ENCODE results near the gene C1RL.

The C1RL gene

DNA sequence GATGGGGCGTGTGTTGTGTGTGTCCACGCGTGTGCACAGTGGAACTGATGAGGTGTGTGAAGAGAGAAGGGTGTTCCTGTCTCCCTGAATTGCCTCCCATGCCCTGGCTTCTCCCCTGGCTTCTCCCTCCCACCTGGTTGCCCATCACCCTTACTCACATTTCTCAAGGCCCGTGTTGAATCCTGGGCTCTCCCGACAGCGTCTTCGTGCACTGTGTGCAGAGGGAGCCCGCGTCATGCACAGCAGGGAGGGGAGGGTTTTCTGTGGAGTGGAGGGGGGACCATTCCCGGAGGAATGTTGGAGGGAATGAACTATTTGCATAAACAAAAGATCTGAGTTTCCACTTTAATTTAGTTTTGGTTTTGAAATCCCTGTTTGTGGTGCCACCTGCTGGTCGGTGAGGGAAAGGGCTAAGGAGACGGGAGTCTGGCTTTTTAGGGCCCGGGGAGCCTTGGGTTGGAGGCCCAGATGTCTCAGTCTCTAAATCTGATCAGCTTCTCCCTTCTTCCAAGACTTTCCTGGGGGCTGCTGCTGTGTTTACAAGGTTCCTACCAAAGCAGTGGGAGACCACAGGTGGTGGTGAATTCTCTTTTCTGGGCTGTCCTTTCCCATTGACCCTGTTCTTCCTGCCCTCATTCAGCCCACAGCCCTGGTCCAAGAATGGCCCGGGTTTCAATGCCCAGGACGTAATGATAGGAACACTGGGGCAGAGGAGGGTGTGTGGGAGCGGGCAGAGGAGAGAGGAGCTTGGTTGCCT lies 16.6 kb downstream of the C1RL start, which contains the start of gene C1R:
Gene C1R (minus strand): TSS at position 217 of the 757 bp plus-strand sequence. CDS start 57 bp downstream, at position 160.
- DNase-seq (ENCODE audit: low read depth): peak; percentile 51

DNA sequence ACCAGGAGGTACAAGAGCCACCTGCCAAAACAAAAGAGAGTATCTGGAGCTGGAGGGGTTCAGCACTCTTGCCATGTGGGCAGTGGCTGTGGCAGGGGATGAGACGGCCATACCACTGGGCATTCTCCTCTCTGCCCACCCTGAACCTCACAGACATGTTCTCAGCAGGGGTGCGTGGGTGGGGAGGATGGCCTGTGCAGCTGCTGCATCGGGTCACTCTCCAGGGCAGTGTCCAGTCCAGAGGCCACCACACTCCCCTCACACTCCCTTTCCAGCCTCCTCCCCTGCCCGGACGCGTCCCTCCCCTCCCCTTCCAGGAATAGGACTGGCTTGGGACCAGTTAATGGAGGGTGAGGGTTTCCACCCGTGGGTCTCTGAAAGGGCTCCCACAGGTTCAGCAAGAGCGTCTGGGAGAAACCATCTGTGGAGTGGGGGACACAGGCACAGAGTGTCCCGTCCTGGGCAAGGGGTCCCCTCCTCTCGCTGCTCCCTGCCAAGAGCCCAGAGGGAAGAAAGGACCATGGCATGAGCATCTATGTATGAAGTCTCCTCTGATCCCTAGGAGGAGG lies 17.3 kb downstream of the C1RL start:
- DNase-seq (ENCODE audit: low read depth): no peak

DNA sequence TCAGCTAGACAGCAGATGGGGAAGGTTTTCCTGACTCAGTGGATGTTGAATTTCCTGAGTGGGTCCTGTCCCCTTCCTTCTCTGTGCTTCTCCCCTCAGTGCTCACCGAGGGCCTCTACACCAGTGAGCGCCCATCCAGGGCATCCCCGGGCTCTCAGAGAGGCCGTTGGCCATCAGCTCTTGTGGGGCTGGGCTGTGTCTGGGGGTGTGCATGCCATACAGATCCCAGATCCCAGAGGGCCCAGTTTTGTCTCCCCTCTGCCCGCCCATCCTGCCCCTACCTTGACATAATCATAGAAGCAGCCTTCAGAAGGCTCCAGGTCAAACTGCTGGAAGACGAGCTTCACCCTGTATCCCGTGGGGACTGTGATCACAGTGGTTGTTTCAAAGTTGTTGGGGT lies 17.8 kb downstream of the C1RL start:
- no peak for DNase-seq (ENCODE audit: low read depth)

DNA sequence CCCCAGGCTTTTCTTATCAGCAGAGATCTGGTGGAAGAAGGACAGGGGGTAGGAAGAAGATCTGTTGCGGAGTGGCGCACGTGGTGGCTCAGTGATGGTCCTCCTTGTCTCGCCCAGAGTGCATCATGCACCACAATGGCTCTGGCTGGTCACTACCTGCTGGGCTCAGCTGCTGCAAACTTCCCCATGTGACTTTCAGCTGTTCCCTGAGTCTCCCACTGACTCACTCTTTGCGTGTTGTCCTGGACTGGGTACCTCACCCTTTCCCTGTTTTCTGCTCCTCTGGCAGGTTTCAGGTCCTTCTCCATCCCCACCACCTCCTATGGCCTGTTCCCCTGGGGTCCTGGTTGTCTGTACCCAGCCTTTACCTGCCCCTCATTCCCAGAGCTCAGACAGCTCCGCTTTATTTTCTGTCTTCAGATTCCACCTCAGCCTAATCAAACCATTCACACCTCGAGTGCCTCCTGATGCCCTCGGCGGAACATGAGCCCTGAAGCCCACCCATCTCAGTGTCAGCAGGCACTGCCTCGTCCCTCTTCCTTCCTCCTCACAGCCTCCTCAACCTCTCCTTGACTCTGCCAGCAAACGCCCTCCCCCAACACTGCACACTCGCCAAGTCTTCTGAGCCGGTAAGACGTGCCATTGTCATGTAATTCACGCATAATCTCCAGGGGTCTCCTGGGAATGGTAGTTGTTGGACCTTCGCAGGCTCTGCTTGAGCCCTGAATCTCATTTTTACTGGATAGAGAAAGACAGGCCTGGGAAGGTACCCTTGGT lies 18.6 kb downstream of the C1RL start:
- DNase-seq (ENCODE audit: low read depth): no peak

DNA sequence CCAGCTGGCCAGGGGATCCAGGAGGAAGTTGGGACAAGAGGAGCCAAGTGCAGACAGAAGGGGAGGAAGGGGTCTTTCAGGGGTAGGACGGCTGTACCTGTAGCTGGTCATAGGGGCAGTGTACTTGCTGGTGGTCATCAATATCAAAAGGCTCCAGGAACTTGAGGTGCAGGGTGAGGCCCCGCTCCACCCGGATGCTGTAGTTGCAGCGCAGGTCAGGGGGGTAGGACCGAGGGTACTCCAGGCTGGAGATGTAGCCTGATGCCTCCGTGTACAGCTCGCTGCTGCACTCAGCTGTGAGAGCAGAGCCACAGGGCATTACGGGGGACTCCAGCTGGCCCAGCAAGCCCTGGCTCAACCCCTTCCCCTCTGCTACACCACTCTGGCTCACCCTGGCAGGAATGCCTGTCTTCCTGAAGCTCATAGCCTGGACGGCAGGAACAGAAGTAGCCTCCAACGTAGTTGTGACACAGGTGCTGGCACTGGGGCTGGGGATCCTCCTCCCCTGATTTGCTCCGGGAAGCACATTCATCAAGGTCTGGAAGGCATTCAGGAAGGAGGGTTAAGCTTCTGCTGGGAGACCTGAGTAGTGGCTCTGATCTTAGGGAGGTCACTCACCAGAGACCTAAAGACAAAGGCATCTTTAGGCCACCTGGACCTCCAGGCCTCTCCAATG lies 19.7 kb downstream of the C1RL start:
- DNase-seq (ENCODE audit: low read depth): no peak

DNA sequence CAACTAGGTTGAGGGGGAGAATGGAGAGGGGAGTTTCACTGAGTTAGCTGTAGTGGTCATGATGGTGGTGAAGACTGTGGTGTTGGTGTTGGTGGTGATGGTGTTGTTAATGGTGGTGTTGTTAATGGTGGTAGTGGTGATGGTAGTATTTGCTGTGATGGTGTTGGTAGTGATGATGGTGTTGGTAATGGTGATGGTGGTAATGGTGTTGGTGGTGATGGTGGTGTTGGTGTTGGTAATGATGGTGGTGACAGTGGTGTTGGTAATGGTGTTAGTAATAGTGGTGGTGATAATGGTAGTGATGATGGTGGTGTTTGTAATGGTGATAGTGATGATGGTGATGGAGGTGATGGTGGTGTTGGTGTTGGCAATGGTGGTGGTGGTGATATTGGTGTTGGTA lies 25.9 kb downstream of the C1RL start:
- no peak for DNase-seq (ENCODE audit: low read depth)

DNA sequence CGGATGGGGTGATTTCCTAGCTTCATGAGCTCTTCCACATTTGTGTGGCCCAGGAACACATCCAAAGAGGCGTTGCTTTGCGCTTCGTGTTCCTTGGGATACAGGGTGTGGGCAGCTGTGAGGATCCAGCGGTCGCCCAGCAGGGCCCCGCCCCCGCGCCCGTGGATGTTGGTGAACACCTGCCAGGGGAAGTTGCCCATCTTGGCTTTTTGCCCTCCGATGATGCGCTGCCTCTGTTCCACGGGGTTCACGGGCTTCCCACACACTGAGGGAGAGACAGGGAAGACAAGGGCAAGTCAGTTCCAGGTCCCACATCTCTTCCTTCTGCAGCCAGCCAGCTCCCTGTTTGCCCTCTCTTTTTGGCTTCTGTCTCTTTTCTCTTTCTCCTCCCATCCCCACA lies 28.0 kb downstream of the C1RL start:
- no peak for DNase-seq (ENCODE audit: low read depth)

DNA sequence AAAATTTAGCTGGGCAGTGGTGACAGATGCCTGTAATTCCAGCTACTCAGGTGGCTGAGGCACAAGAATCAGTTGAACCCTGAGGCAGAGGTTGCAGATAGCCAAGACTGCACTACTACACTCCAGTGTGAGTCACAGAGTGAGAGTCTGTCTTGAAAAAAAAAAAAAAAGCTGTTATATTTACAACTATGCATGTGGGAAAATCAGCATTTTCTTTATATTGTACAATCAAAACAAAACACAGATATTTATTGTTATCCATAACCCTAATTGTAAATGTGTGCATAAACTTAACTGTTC lies 29.2 kb downstream of the C1RL start:
- no peak for DNase-seq (ENCODE audit: low read depth)

DNA sequence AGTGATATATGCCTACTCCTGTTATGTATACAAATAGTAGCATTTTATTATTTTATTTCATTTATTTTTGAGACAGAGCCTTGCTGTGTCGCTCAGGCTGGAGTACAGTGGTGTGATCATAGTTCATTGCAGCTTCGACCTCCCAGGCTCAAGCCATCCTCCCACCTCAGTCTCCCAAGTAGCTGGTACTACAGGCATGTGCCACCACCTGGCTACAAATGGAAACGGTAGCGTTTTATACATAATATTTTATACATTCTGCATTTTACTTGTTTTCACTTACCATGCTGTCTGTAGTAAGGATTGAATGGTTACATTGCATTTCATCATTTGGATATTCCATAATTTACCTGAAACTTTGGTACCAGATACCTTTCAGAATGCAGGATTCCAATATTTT lies 30.9 kb downstream of the C1RL start:
- DNase-seq (ENCODE audit: low read depth): no peak

DNA sequence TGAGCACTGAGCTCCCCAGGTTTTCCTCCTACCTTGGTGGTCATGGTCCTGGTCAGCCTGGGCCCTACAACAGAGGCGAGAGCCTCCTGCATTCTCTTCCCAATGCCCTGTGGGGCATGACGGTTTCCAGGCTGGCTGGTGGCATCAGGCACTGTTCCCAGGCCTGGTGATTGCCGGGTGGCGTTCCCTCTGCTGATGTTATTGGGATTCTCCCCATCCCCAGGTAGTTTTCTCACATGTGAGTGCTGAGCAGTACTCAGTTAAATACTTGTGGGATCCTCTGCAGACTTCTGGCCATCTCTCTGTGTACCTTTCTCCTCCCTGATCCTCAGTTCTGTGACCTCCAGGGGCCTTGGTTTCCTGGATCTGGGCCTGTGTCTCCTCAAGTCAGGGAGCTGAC lies 32.5 kb downstream of the C1RL start:
- no peak for DNase-seq (ENCODE audit: low read depth)

DNA sequence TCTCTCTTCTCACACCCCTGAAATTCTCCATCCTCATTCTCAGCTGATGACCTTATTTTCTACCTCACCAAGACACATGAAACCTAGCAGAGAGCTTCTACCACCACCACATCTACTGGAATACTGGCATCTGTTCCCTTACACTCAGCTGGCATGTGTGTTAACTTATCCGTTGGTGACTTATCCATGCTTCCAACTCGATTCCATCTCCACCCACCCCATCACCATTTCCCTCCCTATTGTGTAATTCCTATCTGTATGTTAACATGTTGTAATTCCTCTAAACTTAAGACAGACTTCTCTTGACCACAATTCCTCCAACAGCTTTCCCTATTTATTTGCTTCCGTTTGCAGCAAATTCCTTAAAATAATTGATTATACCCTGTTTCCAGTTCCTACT lies 33.1 kb downstream of the C1RL start:
- no peak for DNase-seq (ENCODE audit: low read depth)

DNA sequence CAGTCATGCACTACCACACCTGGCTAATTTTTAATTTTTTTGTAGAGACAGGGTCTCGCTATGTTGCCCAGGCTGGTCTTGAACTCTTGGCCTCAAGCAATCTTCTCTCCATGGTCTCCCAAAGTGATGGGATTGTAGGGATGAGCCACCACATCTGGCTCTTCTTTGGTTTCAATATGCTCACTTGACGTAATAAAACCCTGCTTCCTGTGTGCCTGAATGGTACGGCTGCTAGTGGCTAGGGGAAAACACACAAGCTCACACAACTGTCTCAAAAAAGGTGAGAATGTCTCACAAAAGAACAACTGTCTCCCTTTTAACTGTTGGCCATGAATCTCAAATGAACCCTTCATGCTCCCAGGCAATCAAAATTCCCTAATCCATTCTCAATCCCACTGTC lies 33.5 kb downstream of the C1RL start:
- no peak for DNase-seq (ENCODE audit: low read depth)

DNA sequence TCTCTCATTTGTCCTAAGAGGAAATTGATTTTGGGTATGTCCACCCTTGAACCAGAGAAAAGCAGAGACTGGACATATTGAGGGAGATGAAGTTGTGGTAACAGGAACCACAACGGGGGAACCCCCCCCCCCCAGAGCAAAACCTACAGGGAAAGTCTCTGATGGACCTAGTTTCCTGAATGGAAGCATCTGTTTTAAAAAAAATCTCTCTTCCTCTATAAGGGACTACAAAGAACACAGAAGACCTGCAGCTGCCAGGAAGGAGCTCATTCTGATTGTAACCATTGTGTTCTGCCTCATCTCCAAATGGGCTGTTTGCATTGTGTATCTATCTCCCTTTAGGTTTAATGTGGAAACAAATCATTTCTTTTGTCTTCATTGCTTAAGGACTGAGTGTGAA lies 35.1 kb downstream of the C1RL start:
- DNase-seq (ENCODE audit: low read depth): no peak

DNA sequence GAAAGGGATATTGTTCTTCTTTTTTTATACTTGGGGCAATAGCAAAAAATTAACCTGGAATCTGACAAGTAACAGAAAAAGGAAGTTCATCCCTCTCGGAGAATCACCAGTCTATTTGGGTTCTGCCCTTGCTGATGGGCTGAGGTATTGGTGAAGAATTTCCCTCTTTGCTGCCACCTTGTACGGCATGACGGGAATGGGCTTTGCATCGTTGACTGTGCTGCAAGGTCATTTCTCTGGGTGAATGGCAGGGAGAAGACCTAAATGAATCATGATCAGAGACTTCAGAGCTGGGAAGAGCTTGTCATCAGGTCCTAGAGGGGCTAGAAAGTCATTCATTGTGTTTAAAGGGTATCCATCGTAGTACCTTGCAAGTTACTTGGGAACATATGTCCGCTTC lies 36.5 kb downstream of the C1RL start:
- no peak for DNase-seq (ENCODE audit: low read depth)

DNA sequence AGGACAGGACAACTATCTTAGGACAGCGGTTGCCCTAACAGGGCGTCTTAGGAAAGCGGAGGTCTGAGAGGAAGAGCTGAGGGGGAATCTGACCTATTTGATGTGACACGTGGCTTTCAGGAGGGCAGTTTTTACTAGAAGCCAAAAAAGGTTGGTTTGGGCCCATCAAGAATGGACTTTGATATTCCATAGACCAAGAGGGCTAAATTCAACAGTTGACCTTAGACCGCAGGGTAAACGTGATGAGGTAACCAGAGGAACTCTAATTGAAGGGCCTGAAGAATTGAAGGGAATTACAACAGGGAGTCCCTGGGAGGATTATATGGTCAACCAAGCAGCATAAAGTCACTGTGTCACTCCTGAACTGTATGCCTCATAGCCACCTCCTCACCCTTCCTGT lies 37.0 kb downstream of the C1RL start:
- no peak for DNase-seq (ENCODE audit: low read depth)

DNA sequence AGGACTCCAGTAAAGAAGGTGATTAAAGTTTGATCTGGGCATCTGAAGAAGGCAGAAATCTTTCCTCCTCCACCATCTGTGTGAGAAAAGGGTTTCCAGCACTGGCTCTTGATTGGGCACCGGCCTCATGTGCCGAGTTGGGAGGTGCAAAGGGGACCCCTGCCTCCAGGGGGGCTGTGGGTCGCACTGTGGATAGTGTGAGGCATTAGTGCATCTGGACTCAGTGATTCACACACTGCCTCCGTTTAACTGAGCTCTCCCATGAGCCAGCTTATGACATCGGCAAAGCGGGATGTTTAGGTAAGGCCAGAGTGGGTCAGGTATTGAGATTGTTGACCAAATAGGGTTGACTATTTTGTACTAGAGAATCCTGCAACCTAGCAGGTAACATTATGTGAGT lies 39.6 kb downstream of the C1RL start:
- no peak for DNase-seq (ENCODE audit: low read depth)

DNA sequence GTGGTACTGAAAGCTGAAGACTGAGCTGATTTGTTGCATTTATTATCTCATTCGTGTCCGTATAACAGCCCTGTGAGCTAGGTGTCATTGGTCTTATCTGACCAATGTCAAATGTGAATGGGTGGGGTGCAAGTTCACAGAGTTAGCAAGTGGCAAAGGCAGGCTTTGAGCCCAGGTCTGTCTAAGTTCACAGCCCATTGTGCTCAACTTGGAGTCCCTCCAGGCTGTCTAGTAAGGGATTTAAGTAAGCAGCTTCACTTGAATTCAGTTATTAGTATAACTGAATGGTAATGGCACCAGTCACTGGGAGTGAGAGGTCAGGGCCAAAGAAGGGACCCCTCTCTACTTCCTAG lies 40.0 kb downstream of the C1RL start:
- no peak for DNase-seq (ENCODE audit: low read depth)

DNA sequence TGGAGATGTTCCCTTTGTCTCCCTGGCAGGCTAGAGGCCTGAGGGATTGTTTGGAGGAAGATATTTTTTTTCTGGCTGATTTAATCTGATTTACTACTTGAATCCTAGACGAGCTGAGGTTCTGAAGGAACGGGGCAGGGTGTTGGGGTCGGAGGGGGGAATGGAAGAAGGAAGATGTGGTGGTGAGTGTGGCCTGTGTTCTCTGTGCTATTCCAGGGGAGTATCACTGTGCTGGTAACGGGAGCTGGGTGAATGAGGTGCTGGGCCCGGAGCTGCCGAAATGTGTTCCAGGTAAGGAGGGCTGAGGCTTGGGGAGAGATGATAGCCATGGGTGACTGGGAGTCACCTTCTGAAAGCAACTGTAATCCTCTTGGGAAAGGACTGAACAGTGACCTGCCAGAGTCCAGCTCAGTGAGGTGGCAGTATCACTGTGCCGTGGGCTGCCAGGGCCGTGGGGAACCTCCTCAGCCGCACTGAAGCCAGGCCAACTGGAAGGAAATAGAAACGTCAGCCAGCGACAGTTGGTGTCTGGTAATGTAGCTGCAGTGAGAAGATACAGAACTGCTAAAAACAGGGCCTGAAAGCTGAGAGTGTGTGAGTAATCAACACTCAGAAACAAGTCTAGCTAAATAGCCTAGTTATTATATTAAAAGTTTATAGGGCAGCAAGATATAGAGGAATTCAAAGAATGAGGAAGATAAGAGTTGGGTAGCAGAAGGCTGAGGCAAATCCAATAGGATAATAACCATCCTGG lies 40.6 kb downstream of the C1RL start:
- no peak for DNase-seq (ENCODE audit: low read depth)

DNA sequence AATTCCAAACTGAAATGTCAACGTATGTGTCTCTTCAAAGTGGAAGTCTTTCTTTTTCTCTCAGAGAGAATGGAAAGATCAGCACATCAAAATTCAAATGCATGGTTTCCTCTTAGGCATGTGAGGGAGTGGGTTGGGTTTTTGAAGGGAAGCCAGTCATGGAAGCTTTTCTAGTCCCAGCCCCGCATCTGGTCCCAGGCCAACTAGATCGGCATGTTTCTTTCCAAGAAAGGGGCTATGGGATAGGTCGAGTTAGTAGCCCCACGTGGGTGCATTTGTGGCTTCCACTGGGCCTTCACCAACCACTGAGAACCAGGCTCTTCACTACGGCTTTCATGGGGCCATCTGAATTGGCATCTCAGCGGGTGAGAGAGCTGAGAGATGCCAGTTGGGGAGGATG lies 41.9 kb downstream of the C1RL start:
- DNase-seq (ENCODE audit: low read depth): no peak

DNA sequence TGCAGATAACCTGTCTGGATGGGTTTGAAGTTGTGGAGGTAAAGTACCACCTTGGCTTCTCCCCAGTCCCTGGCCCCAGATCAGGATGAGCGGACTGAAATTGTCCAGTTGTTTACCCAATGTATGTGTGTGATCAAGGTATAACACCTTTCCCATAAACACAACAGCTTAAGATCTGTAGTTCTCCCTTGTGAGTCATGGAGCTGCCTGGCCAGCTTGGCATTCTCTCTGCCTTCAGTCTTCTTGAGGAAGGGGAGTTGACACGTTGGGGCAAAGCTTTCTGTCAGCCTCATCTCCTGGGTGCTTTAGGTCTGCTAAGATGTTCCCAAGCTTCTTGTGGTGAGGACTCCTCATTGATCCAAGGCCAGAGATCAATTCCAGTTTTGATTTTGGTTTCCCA lies 42.4 kb downstream of the C1RL start:
- no peak for DNase-seq (ENCODE audit: low read depth)

DNA sequence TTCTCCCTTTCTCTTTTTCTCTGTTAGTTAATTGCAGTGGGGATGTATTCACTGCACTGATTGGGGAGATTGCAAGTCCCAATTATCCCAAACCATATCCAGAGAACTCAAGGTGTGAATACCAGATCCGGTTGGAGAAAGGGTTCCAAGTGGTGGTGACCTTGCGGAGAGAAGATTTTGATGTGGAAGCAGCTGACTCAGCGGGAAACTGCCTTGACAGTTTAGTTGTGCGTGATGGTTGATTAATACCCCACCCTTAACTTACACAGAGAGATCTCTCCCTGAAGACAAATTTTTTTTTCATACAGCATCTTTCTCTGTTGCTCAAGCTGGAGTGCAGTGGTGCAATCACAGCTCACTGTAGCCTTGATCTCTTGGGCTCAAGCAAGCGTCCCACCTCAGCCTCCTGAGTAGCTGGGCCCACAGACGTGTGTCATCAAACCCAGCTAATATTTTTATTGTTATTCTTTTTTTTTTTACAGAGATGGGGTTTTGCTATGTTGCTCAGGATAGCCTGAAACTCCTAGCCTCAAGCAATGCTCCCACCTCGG lies 43.9 kb downstream of the C1RL start:
- no peak for DNase-seq (ENCODE audit: low read depth)

DNA sequence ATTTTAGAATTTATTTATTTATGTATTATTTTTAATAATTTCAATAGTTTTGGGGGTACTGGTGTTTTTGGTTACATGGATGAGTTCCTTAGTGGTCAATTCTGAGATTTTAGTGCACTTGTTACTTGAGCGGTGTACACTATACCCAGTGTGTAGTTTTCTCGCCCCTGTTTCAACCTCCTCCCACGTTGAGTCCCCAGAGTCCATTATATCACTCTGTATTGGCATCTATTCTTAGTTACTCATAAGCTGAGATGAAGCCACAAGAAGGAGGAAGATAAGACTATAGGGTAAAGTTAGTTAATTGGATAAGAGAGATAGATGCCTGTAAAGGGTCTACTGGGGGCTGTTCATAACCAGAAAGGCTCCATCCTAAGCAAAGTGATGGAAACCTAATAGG lies 44.5 kb downstream of the C1RL start:
- DNase-seq (ENCODE audit: low read depth): no peak
